ENCODE measurements around the gene FBXL13. TPM values are rescaled to one million over a fixed set of nuclear protein-coding genes. Genes with fewer than 3 reads are reported as not detected.
"Not testable (repeated sequence)": the region's sequence is repeated elsewhere in the genome, so short reads cannot be mapped to it uniquely, and the experiment has no call there.

The FBXL13 gene
- total RNA-seq, 2 donors from 2014 or later, result 4.2 to 5.6 TPM

DNA sequence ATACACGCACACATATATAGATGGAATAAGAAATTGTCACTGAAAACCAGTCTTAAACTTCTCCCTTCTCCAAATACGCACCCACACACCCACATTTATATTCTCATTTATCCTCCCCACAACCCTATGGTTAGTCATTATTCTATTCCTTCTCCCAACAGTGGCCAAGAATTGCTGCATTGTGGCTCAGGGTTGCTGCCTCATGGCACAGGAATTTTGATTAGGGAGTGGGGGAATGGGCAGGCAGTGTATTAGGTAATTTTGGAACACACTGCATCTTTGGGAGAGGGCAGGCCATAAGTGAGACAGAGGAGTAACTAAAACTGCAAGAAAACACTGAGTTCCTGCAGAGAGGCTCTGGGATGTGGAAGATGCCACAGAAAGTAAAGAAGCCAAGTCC, 38.6 kb upstream of the FBXL13 start:
- Histone ChIP-seq H3K27me3 (no peaks in the 10 kb centered on the region), H3K4me1 (peaks cover 7% of the 10 kb centered on the region), H3K4me3 (no peak overlapping the region), H3K9me3 (no peaks in the 10 kb centered on the region), H3K27ac (peak overlapping the region in 1 of 4 donors; percentile 43), H3K36me3 (replicated peaks in 1 of 2; ENCODE audit: insufficient read depth in 1 of 2, low read depth in 2 of 2) (no peaks in the 10 kb centered on the region)
- TF ChIP-seq POLR2A (IDR thresholded peaks at IDR 0.05) (no peak), CTCF (IDR thresholded peaks at IDR 0.05) (no peak)
- ATAC-seq (peak; percentile 75), DNase-seq (peak in 1 of 4 donors; percentile 18)
- intact Hi-C loops (cut with DNase I), result no loop called here
- 86% methylated on average over 2 of the region's 2 CpGs for WGBS, 2 donors

DNA sequence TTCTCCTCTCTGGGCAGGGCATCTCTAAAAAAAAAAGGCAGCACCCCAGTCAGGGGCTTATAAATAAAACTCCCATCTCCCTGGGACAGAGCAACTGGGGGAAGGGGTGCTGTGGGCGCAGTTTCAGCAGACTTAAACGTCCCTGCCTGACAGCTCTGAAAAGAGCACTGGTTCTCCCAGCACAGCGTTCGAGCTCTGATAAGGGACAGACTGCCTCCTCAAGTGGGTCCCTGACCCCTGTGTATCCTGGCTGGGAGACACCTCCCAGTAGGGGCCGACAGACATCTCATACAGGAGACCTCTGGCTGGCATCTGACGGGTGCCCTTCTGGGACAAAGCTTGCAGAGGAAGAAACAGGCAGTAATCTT, 32.1 kb upstream of the FBXL13 start:
- H3K4me1 ChIP-seq; ATAC-seq; intact Hi-C loops (cut with DNase I); H3K27ac ChIP-seq; H3K4me3 ChIP-seq; H3K9me3 ChIP-seq; H3K27me3 ChIP-seq; DNase-seq; H3K36me3 ChIP-seq (replicated peaks in 1 of 2; ENCODE audit: insufficient read depth in 1 of 2, low read depth in 2 of 2): not testable (repeated sequence)
- 50 to 67% methylated on average over 6 of the region's 6 CpGs for WGBS, 2 donors

DNA sequence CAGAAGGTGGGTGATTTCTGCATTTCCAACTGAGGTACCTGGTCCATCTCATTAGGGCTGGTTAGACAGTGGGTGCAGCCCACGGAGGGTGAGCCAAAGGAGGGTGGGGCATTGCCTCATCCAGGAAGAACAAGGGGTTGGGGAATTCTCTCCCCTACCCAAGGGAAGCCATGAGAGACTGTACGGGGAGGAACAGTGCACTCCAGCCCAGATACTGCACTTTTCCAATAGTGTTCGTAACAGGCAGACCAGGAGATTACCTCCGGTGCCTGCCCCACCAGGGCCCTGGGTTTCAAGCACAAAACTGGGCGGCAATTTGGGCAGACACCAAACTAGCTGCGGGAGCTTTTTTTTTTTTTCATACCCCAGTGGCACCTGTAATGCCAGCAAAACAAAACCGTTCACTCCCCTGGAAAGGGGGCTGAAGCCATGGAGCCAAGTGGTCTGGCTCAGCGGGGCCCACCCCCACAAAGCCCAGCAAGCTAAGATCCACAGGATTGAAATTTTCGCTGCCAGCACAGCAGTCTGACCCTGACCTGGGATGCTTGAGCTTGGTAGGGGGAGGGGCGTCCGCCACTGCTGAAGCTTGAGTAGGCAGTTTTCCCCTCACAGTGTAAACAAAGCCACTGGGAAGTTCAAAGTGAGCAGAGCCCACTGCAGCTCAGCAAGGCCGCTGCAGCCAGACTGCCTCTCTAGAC, 31.6 kb upstream of the FBXL13 start:
- Histone ChIP-seq H3K4me3 (no peak overlapping the region), H3K27me3 (no peaks in the 10 kb centered on the region), H3K36me3 (replicated peaks in 1 of 2; ENCODE audit: insufficient read depth in 1 of 2, low read depth in 2 of 2) (no peaks in the 10 kb centered on the region), H3K9me3 (no peaks in the 10 kb centered on the region), H3K4me1 (no peaks in the 10 kb centered on the region), H3K27ac (no peak overlapping the region)
- TF ChIP-seq POLR2A (IDR thresholded peaks at IDR 0.05), result no peak
- no peak for TF ChIP-seq CTCF (IDR thresholded peaks at IDR 0.05)
- no peak for ATAC-seq
- peak in 1 of 4 donors; percentile 20 for DNase-seq
- intact Hi-C loops (cut with DNase I), result no loop called here
- WGBS, 2 donors, result 73 to 77% methylated on average over 9 to 10 of the region's 12 CpGs

DNA sequence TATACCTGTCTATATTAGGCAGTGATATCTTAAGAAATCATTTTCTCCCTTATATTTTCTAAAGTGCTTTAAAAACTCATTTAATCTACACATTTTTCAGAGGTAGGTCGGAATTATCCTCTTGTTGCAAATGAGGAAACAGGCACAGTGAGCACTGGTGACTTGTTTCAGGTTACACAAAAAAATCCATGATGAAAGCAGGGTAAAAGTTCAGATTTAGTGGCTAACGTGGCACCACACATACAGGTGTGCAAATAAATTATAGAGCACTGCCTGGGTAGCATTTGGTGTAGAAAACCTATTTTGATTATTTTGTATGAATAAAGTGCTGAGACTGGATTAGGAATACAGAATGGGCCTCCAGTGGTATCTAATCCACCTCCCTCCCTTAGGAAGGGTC, 26.9 kb upstream of the FBXL13 start:
- TF ChIP-seq CTCF (IDR thresholded peaks at IDR 0.05) (no peak), POLR2A (IDR thresholded peaks at IDR 0.05) (no peak)
- no peak overlapping the region for H3K27ac ChIP-seq
- H3K4me1 ChIP-seq, result no peaks in the 10 kb centered on the region
- ATAC-seq (no peak), DNase-seq (no peak)
- H3K4me3 ChIP-seq, result no peak overlapping the region
- no peaks in the 10 kb centered on the region for H3K27me3 ChIP-seq
- WGBS, 2 donors, result 40 to 48% methylated on average over 2 of the region's 2 CpGs
- H3K36me3 ChIP-seq (replicated peaks in 1 of 2; ENCODE audit: insufficient read depth in 1 of 2, low read depth in 2 of 2), result peaks cover 0 to 5% of the 10 kb centered on the region in 2 donors
- H3K9me3 ChIP-seq, result no peaks in the 10 kb centered on the region
- intact Hi-C loops (cut with DNase I), result no loop called here

GRCh38 chr7:103100348-103100747, 25.8 kb upstream of the FBXL13 start:
- intact Hi-C loops (cut with DNase I), result no loop called here
- no peaks in the 10 kb centered on the region for H3K9me3 ChIP-seq
- 63 to 64% methylated on average over 3 of the region's 3 CpGs for WGBS, 2 donors
- peaks cover 0 to 5% of the 10 kb centered on the region in 2 donors for H3K36me3 ChIP-seq (replicated peaks in 1 of 2; ENCODE audit: insufficient read depth in 1 of 2, low read depth in 2 of 2)
- H3K27me3 ChIP-seq, result no peaks in the 10 kb centered on the region
- H3K4me1 ChIP-seq, result no peaks in the 10 kb centered on the region
- H3K27ac ChIP-seq, result no peak overlapping the region
- no peak for DNase-seq
- TF ChIP-seq POLR2A (IDR thresholded peaks at IDR 0.05) (no peak), CTCF (IDR thresholded peaks at IDR 0.05) (no peak)
- no peak overlapping the region for H3K4me3 ChIP-seq
- ATAC-seq, result no peak
